ENCODE results near the gene GSK3B.

GRCh38 chr3:119783255-119783654 lies 311.0 kb downstream of the GSK3B start:
- TF ChIP-seq CTCF (optimal IDR thresholded peaks at IDR 0.05 in 1 of 3, IDR thresholded peaks at IDR 0.05 in 1 of 3, conservative IDR thresholded peaks at IDR 0.05 in 1 of 3; ENCODE audit: extremely low read depth in 1 of 3, insufficient read depth in 2 of 3, low read length in 3 of 3): no peak
- TF ChIP-seq EZH2 (IDR thresholded peaks at IDR 0.05; ENCODE audit: low read length): no peak
